ENCODE results near the gene FAAP100.

FAAP100 gene

DNA sequence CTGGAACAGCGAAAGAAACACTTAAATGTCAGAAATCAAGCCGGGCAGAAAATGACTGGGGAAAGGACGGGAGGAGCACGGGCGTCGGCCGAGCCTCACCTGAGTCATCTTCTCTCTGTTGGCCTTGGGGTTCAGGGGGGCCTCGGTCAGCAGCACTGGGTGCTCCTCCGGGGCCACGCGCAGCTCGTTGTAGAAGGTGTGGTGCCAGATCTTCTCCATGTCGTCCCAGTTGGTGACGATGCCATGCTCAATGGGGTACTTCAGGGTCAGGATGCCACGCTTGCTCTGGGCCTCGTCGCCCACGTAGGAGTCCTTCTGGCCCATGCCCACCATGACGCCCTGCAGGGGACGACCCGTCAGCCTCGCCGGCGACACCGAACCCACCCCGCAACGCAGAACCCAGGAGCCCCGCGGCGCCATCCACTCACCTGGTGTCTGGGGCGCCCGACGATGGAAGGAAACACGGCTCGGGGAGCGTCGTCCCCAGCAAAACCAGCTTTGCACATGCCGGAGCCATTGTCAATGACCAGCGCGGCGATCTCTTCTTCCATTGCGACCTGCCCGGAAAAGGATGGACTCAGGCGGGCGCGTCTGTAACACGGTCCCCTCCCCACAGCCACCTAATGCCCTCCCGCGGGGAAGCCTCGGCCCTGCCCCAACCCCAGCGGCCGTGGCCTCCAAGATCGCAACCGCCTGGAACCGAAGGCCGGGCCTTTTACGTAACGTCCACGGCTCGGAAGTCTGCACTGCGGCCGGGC is 40.2 kb downstream of the FAAP100 start:
- peak; percentile 52 for DNase-seq (ENCODE audit: low spot score)

DNA sequence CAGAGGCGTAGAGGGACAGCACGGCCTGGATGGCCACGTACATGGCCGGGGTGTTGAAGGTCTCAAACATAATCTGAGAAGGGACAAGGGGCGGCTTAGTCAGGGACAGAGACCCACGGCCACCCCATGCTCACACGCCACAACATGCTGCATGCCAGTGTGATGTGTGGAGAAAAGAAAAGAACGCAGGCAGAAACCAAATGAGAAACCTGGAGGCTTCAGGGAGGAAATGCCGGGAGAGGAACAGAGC is 40.7 kb downstream of the FAAP100 start:
- no peak for DNase-seq (ENCODE audit: low spot score)

DNA sequence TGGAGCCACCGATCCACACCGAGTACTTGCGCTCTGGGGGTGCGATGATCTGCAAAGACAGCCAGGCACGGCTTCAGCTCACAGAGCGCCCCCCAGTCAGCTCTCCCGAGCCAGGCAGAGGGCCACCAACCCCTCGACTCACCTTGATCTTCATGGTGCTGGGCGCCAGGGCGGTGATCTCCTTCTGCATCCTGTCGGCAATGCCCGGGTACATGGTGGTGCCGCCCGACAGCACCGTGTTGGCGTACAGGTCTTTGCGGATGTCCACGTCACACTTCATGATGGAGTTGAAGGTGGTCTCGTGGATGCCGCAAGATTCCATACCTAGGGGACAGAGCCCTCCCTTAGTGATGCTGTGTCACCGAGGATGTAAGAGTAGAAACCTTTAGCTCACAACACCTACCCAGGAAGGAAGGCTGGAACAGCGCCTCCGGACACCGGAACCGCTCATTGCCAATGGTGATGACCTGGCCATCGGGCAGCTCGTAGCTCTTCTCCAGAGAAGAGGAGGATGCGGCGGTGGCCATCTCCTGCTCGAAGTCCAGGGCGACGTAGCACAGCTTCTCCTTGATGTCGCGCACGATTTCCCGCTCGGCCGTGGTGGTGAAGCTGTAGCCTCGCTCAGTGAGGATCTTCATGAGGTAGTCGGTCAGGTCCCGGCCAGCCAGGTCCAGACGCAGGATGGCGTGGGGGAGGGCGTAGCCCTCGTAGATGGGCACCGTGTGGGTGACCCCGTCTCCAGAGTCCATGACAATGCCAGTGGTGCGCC is 41.2 kb downstream of the FAAP100 start:
- DNase-seq (ENCODE audit: low spot score) = peak; percentile 58

DNA sequence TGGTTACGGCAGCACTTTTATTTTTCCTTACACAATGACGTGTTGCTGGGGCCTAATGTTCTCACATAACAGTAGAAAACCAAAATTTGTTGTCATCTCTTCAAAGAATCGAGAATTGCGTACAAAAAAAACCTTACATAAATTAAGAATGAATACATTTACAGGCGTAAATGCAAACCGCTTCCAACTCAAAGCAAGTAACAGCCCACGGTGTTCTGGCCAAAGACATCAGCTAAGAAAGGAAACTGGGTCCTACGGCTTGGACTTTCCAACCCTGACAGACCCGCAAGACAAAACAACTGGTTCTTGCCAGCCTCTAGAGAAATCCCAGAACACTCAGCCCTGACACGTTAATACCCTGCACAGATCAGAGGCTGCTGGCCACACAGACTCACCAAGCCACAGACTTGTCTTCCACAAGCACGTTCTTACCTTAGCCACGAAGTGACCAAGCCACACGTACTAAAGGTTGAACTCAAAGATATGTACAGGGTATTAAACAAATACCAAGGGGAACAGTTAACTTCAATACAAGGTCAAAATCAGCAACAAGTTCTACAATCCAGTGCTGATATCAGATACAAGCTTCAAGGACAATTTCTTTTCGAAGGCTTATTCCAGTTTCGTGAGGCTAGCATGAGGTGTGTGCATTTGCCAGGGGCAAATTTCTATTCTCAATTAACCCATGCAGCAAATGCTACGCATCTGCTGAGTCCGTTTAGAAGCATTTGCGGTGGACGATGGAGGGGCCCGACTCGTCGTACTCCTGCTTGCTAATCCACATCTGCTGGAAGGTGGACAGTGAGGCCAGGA is 42.0 kb downstream of the FAAP100 start:
- DNase-seq (ENCODE audit: low spot score) = no peak

DNA sequence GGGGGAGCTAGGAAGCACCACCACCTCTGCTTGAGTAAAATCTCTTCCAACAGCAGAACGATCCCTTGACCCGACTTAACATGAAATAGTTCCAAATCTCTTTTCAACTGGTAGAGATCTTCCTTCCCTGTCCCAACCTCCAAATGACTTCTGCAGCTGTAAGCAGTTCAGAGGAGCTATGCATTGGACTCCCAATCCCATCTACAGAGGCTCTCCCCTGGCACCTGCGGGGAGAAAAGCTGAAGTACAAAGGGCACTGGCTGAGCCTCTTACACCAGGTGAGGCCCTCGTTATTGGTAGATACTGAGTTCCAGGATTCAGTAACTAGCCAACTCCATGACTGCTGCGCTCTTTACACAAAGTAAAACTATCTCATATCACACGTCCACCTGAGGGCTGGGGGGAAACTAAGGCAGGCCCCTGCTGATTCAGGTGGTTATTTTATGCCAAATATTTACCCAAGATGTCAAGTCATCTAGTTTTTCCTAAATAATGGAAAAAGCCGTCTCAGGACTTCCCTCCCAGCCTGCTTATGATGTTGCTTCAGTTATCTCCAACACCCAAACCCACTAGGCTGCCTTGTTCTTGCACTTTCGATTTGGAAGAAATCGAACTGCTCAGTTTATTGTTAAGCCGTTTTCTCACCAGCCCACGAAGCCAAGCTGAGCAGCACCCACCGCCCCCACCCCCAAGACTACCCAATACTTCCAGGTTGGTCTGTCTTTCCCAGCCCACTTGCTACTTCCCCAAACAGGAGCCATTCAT is 42.8 kb downstream of the FAAP100 start:
- peak; percentile 50 for DNase-seq (ENCODE audit: low spot score)

DNA sequence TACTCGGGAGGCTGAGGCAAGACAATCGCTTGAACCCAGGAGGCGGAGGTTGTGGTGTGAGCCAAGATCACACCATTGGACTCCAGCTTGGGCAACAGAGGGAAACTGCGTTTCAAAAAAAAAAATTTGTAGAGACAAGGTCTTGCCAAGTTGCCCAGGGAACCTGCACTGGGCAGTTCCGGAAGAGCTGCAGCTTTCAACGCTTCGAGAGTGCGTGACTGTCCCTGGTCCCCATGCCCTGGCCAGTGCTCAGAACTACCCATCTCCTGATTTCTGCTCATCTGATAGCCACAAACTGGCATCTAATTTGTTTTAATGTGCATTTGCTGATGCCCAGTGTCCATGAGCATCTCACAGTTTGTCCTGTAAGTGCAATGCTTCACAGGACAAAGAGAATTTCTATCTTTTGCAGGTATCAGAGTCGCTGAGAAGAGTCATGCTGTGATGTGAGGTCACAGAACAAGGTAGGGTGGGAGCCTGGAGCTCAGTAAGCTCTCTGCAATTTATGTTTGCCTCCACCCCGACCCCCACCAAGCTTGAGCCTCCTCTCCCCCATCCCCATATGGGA is 43.4 kb downstream of the FAAP100 start:
- peak; percentile 52 for DNase-seq (ENCODE audit: low spot score)

DNA sequence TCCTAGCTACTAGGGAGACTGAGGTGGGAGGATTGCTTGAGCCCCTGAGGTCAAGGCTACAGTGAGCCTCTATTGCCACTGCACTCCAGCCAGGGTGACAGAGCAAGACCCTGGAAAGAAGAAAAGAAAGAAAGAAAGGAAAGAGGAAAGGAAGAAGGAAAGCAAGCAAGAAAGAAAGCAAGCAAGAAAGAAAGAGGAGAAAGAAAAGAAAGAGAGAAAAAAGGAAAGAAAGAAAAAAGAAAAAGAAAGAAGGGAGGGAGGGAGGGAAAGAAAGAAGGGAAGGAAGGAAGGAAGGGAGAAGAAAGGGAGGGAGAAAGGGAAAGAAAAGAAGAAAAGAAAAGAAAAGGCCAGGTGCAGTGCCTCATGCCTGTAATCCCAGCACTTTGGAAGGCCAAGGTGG is 48.5 kb downstream of the FAAP100 start:
- DNase-seq (ENCODE audit: low spot score) = no peak

DNA sequence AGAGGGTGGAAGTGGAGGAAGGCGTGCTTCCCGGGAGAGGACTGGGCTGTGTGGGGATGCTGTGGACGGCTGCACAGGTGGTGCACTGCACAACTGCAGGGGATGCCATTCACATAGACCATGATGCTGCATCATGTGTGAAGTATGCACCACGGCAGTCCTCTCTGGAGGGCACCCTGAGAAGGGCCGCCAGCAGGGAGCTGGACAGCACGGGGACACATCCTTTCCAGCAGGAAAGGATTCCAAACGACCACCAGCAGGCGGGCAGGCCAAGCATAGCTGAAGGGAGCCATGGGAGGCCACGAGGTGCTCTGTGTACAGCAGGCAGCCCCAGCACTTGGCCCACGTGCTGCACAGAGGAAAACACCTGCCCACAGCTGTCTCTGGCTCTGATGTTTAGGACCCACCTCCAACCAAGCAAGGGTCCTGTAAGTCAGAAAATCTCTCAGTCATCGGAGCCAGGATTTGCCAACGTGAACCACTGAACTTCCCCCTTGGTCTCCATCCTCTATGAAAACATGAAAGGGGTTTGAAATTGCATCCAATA is 49.6 kb downstream of the FAAP100 start:
- peak; percentile 45 for DNase-seq (ENCODE audit: low spot score)

DNA sequence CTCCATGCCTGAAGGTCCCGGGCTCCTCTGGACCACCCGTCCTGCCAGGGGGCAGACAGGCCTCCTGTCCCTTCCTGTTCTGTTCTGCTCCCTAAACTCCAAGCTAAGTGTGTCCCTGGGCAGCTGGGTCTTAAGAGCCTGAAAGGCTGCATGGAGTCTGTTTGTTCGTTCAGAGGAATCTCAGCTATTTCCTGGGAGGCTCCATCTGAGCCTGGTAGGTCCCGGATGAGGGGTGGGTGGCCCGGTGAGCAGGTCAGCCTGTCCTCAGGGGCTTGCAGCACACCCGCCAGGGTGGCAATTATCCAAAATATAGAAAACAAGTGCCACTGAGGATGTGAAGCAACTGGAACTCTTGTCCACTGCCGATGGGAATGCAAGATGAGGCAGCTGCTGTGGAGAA is 52.1 kb downstream of the FAAP100 start:
- DNase-seq (ENCODE audit: low spot score) = peak; percentile 52

DNA sequence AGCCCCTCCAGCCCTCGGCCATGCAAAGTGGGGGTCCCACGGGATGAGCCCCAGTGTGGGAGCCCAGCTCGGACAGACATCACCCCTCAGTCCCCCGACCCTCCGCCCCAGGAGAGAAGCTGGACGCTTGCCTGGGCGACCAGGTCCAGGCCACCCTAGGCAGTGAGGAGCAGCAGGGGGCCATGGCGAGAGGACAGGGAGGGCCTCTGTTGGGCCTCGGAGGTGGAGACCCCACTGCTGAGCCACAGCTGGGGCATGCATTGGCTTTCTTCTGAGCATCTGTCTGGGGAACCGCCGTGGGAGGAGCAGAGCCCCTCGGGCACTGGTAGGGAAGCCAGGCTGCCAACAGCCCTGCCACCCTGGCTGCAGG is 52.6 kb downstream of the FAAP100 start:
- no peak for DNase-seq (ENCODE audit: low spot score)

DNA sequence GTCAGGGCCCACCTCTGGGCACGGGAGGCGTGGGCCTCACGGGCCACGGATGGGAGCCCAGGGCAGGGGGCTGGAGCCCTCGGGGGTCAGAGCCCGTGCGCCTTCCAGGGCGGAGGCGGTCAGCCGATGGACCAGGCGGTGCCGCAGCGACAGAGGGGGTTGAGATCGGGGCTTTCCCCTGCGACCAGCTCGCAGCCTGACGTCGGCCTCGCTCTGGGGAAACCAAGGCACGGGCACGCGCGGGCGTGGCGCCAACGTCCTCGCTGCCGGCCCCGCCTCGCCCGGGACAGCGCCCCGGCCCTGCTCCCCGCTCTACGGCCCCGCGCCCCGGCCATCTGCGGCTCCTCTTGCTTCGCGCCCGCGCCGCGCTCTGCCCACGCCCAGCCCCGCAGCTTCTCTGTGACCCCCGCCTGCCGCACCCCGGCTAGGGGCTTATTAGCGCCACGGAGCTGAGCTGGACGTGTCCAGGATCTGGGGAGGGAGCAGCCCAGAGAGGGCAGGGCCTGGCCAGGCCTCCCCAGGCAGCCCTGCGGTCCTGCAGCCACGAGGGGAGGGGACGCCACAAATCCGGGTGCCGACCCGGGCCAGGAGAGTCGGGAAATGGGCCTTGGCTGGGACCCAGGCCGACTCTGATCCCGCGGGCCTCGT is 53.1 kb downstream of the FAAP100 start:
- peak; percentile 46 for DNase-seq (ENCODE audit: low spot score)

DNA sequence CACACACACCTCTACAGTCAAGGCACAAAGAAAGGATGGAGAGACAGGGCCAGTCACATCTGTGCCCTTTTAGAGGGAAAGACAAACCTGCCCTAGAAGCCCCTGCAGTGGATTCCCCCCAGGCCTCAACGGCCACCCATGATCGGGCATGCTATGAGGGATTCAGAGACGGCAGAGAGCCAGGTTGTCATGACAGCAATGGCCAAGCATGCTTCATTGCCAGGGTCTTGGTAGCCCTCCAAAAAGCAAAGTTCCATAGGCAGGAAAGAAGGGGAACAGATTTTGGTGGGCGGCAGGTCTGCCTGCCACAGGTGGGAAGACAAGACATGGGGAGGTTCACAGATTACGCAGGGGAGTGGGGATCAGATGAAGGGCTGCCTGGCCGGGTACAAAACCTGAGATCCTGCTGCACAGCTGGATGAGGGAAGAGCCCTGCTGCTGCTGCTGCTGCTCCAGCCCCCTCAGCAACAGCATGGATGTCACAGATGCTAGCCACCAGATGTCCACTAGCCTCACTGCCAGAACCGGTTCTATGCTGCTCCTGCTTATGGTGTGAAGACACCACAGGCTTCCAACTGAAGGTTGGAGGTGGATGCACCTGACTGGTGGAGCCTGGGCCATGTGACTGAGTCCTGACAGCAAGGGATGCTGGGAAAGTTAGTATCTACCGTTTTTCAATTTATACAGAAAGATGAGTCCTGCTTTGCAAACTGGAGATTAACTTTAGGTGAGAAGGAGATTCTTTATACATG is 57.4 kb downstream of the FAAP100 start:
- peak; percentile 52 for DNase-seq (ENCODE audit: low spot score)

DNA sequence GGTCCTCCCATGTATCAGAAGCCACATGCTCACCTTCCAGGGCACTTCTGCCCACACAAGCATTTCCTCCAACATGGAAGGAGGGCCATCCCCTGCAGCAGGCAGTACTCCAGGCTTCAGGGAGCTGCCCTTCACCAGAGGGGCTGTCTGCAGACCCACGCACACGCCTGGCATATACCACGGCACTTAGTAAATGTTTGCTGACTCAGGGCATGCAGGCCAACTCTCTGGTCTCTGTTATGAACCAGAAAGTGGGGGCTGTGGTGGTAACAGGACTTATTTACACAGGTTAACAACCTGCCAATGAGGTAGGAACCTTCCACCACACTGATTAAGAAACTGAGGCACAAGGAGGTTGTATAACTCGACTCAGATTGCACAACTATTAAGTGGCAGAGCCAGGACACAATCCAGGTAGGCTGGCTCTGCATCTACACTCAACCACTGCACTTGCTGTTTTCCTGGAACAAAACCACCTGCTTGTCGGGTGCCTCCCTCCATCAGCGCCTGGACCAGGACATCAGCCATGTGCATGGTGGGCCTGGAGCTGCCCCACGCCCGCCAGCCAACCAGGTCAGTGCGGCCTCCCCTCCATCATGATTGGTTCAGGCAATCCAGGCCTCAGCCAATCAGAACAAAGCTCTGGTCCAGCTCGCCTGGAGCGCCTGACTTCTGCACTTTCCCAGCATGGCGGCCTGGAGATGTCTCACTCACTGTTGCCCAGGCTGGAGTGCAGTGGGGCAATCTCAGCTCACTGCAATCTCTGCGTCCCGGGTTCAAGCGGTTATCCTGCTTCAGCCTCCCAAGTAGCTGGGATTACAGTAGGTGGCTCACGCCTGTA is 58.7 kb downstream of the FAAP100 start:
- DNase-seq (ENCODE audit: low spot score) = peak; percentile 49

DNA sequence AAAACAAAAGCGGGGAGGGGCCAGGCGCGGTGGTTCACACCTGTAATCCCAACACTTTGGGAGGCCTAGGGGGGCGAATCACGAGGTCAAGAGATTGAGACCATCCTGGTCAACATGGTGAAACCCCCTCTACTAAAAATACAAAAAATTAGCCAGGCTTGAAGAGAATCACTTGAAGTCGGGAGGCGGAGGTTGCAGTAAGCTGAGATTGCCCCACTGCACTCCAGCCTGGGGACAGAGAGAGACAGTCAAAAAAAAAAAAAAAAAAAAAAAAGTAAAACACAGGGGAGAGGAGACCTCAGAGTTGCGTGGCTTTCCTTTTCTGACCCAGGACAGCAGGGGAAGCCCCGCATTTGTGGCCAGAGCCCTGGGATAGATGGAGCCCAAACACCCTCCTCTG is 59.4 kb downstream of the FAAP100 start:
- DNase-seq (ENCODE audit: low spot score) = no peak

DNA sequence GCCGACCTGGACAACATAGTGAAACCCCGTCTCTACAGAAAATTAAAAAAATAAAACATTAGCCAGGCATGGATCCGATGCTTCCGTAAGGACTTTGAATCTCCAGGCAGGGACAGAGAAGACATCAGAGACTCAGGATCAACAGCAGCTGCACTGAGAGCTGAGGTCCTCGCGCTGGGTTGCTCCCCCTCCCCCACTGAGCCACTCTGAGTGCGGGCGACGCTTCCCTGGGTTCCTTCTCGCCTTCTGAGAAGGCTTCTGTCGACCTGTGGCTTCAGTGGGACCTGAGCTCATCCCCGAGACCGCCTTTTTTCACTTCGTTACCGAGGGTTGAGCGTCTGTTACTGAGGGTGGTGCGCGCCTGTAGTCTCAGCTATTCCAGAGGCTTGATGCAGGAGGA is 60.0 kb downstream of the FAAP100 start:
- DNase-seq (ENCODE audit: low spot score) = no peak

DNA sequence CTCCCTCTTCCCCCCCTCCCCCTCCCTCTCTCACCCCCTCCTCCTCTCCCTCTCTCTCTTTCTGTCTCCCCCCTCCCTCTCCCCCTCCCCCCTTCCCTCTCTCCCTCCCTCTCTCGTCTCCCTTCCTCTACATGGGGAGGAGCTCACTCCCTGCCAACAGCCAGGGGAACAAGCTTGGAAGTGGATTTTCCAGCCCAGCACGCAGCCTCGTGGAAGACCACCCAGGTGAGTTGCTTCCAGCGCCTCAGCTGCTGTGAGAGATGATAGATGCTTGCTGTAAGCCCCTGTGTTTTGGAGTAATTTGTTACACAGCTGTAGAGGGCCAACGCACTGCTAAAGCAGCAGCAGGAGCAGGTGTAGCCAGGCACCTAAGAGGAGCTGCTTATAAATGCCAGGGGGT is 60.4 kb downstream of the FAAP100 start:
- peak; percentile 52 for DNase-seq (ENCODE audit: low spot score)

DNA sequence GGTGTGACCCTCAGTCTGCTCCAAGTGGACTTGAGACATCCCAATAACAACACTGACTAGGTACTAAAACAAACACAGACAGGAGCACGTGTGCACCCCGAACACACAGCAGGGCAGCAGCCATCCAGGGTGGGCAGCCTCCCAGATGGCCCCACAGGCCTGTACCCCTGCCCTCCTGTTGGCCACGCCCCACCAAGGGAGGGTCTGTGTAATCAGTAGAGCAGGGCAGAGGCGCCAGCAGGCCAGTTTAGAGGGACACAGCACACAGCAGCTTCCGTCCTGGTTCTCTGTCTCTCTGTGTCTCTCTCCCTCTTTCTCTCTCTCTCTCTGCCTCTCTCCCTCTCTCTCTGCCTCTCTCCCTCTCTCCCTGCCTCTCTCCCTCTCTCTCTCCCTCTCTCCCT is 61.0 kb downstream of the FAAP100 start:
- peak; percentile 56 for DNase-seq (ENCODE audit: low spot score)

DNA sequence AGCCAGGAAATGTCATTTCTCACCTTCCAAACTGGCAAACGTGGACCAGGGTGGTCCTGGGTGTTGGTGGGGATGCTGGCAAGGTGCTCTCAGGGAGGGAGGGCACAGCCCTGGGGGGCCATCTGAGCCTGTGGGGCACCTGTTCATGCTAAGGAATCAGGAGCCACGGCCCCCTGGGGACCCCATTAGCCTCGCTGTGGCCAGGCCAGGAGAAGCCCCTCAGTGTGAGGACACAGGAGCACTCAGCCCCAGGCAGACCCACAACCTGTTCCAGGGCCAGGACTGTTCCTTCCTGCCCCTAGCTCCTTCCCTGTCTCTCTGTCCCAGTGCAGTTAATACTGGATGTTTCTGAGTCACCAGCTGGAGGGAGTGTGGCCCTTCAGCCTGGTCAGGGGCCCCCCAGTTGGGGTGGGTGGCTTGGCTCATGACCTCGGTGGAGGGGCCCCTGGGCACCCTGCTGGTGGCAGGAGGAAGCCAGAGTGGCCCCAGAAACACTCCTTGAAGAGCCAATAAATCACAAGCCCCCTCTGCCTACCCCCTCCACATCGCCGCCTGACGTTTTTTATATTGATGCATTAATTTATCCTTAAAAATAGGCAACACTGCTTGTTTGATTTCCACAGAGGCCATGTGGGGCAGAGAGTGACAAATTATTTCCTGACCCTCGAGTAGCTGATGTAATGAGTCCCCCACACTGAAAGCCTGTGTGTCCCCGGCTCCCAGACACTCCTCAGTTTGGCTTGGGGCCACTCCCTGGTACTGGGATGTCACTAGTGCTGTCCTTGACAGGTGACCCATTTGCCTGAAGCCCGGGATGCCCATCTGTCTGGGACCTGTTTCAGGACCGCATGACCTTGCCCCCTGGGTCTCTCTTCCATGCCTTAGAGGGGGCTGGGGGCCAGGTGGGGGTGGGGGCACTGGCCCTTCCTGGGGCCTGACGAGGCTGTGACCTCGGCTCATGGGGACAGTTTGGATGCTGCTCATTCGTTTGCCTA is 61.9 kb downstream of the FAAP100 start:
- DNase-seq (ENCODE audit: low spot score) = peak; percentile 58
